HCT116 (cell line): ENCODE data around the gene INMT.

Experiments
- CEBPB ChIP-seq: IDR thresholded peaks from 2 replicates; pipeline ENCODE4 v1.6.1; 2012; ENCODE audit warnings: low read depth
- EGR1 ChIP-seq: IDR thresholded peaks from 2 replicates; pipeline ENCODE4 v1.6.1; 2012; ENCODE audit warnings: low read depth
- EZH2 ChIP-seq: fragments of 200-600 bp; sonication (generic); IDR thresholded peaks from 2 replicates; pipeline ENCODE4 v1.6.1; 2017; ENCODE audit warnings: antibody characterized with exemption, mixed run types
- EZH2phosphoT487 ChIP-seq: fragments of 200-600 bp; IDR thresholded peaks from 2 replicates; pipeline ENCODE4 v1.6.1; 2018; ENCODE audit warnings: antibody characterized with exemption, borderline replicate concordance
- FOSL1 ChIP-seq: IDR thresholded peaks from 2 replicates; pipeline ENCODE4 v1.6.1; 2012; ENCODE audit warnings: low read depth
- POLR2A ChIP-seq: IDR thresholded peaks from 2 replicates; pipeline ENCODE4 v1.7.0; 2011; ENCODE audit warnings: borderline replicate concordance; ENCODE audit not compliant: insufficient read depth, insufficient read length; ENCODE audit errors: extremely low read depth
- POLR2AphosphoS5 ChIP-seq: IDR thresholded peaks from 2 replicates; pipeline ENCODE4 v1.6.1; 2011; ENCODE audit warnings: mild to moderate bottlenecking, low read depth, low read length, moderate library complexity
- RAD21 ChIP-seq: IDR thresholded peaks from 2 replicates; pipeline ENCODE4 v1.6.1; 2012; ENCODE audit warnings: low read depth, mild to moderate bottlenecking
- YY1 ChIP-seq: IDR thresholded peaks from 2 replicates; pipeline ENCODE4 v1.6.1; 2011; ENCODE audit warnings: low read length, low read depth, moderate library complexity, mild to moderate bottlenecking; ENCODE audit not compliant: insufficient replicate concordance; ENCODE audit errors: extremely low read depth
- TF ChIP-seq, protein P1 (sequence below), 3 experiments: fragments of 200-600 bp in 1 of 3; sonication (generic) in 1 of 3; IDR thresholded peaks in 2 of 3; conservative IDR thresholded peaks in 1 of 3; 2 replicates each; pipeline ENCODE4 v1.5.1; 2012 to 2017; ENCODE audit warnings: low read depth in 2 of 3, low read length in 2 of 3, antibody characterized with exemption in 1 of 3, borderline replicate concordance in 1 of 3, control low read depth in 1 of 3, mild to moderate bottlenecking in 1 of 3, mixed read lengths in 1 of 3, mixed run types in 1 of 3, moderate library complexity in 1 of 3; ENCODE audit not compliant: insufficient read depth in 1 of 3

- TF ChIP-seq POLR2AphosphoS5 (no peak), EZH2 (no peak), POLR2A (no peak), EGR1 (no peak), EZH2phosphoT487 (no peak), YY1 (no peak), FOSL1 (no peak), RAD21 (no peak), CEBPB (no peak)
- TF ChIP-seq, protein P1, sequence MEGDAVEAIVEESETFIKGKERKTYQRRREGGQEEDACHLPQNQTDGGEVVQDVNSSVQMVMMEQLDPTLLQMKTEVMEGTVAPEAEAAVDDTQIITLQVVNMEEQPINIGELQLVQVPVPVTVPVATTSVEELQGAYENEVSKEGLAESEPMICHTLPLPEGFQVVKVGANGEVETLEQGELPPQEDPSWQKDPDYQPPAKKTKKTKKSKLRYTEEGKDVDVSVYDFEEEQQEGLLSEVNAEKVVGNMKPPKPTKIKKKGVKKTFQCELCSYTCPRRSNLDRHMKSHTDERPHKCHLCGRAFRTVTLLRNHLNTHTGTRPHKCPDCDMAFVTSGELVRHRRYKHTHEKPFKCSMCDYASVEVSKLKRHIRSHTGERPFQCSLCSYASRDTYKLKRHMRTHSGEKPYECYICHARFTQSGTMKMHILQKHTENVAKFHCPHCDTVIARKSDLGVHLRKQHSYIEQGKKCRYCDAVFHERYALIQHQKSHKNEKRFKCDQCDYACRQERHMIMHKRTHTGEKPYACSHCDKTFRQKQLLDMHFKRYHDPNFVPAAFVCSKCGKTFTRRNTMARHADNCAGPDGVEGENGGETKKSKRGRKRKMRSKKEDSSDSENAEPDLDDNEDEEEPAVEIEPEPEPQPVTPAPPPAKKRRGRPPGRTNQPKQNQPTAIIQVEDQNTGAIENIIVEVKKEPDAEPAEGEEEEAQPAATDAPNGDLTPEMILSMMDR (IDR thresholded peaks at IDR 0.05 in 2 of 3, conservative IDR thresholded peaks at IDR 0.05 in 1 of 3; ENCODE audit: borderline replicate concordance in 1 of 3, insufficient read depth in 1 of 3, low read depth in 2 of 3, low read length in 2 of 3) = no peak
Measured at GRCh38 chr7:30755384-30756154, 3.6 kb downstream of the INMT start.
